Upper lobe of left lung (tissue), 6 donors: ENCODE data around the gene CTNNAL1. TPM values are rescaled to one million over a fixed set of nuclear protein-coding genes. Genes with fewer than 3 reads are reported as not detected.

Source experiments
- ATAC-seq, 2 donors: fragments of 200-7000 bp; cut with Tn5 transposase; one replicate each; pipeline ENCODE4 v1.9.1; 2022; ENCODE audit warnings: mild to moderate bottlenecking in 2 of 2, moderate library complexity in 2 of 2; ENCODE audit not compliant: low FRiP score in 2 of 2
- DNase-seq, 2 donors: peaks; one replicate each; pipeline ENCODE4 v3.0.0-alpha.2; 2019 to 2020
- H3K27ac ChIP-seq, 4 donors: fragments of 200-600 bp; sonication (generic); one replicate each; pipeline ENCODE4 v1.5.1; 2016 to 2019
- H3K27me3 ChIP-seq, 4 donors: fragments of 200-600 bp; sonication (generic); one replicate each; pipeline ENCODE4 v1.5.1; 2017 to 2019
- H3K36me3 ChIP-seq, 4 donors: fragments of 200-600 bp; sonication (generic); one replicate each; pipeline ENCODE4 v1.5.1; 2016 to 2019
- H3K4me1 ChIP-seq, 4 donors: fragments of 200-600 bp; sonication (generic); one replicate each; pipeline ENCODE4 v1.5.1; 2018 to 2019
- H3K4me3 ChIP-seq, 4 donors: fragments of 200-600 bp; sonication (generic); one replicate each; pipeline ENCODE4 v1.5.1; 2017 to 2019; ENCODE audit warnings: mild to moderate bottlenecking in 2 of 4, moderate library complexity in 1 of 4
- H3K9me3 ChIP-seq, 4 donors: fragments of 200-600 bp; sonication (generic); one replicate each; pipeline ENCODE4 v1.5.1; 2018 to 2019
- EP300 ChIP-seq, 4 donors: sonication (generic); formaldehyde crosslinking; IDR thresholded peaks; one replicate each; pipeline ENCODE4 v1.5.1; 2017; ENCODE audit warnings: antibody characterized with exemption in 4 of 4, control low read depth in 2 of 4
- POLR2A ChIP-seq, 4 donors: fragments of 450-650 bp; IDR thresholded peaks; one replicate each; pipeline ENCODE4 v1.5.1; 2016 to 2017; ENCODE audit warnings: antibody characterized with exemption in 4 of 4, mild to moderate bottlenecking in 2 of 4
- POLR2AphosphoS5 ChIP-seq, 2 donors: sonication (generic); formaldehyde crosslinking; IDR thresholded peaks; one replicate each; pipeline ENCODE4 v1.5.1; 2017; ENCODE audit warnings: antibody characterized with exemption in 2 of 2
- WGBS, 2 donors: methylation state at CpG; one replicate each; pipeline ENCODE4 v1.1.5; 2017 to 2018; 5-methylcytosine and 5-hydroxymethylcytosine counted together
- total RNA-seq, 6 donors: library from RNA; depleted of rRNA in 4 of 6; stranded (reverse); fragments of >200 nt in 4 of 6; gene quantifications; one replicate each; pipeline versions ENCODE4 v1.1.0 to v1.2.1, GENCODE V29; 2016 to 2021
- TF ChIP-seq, protein P1 (sequence below), 6 experiments: fragments of 450-650 bp in 4 of 6; fragments of 200-600 bp in 2 of 6; sonication (generic) in 2 of 6; IDR thresholded peaks; one replicate each; pipeline ENCODE4 v1.5.1; 2016 to 2019; ENCODE audit warnings: antibody characterized with exemption in 6 of 6
- donor health status: DM: no; HTN: no; CAD: no; lungs with moderate emphysema.
- donor health status: DM: no; HTN: yes; CAD: no; lungs with severe emphysema.

The CTNNAL1 gene
- total RNA-seq, 6 donors from 2014 or later = 10.5 to 59.6 (median 25.9) TPM

DNA sequence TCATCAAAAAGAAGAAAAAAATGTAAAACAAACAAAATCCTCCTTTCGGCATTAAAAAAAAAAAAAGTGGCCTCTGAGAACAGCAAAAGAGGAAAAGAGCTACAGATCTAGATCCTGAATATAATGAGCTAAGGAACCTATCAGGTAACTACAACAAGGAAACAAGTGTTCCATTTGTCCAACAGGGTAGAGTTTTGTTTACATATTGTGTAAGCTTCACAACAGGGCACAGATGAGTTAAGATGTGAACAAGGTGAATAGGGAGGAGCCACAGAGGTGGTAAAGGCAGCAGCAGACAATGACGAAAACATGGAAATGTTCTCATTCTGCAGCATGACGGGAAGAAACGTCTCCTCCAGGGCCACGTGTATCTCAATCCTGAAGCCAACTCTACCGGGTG, 93.8 kb downstream of the CTNNAL1 start:
- ATAC-seq (no peak), DNase-seq (no peak)
- Histone ChIP-seq H3K27me3 (no peaks in the 10 kb centered on the region), H3K27ac (no peak overlapping the region), H3K4me3 (no peak overlapping the region), H3K36me3 (peaks cover 11 to 93% (median 54%) of the 10 kb centered on the region in 4 donors), H3K9me3 (no peaks in the 10 kb centered on the region), H3K4me1 (no peaks in the 10 kb centered on the region)
- no peak for TF ChIP-seq EP300 (IDR thresholded peaks at IDR 0.05)
- no peak for TF ChIP-seq POLR2AphosphoS5 (IDR thresholded peaks at IDR 0.05)
- TF ChIP-seq POLR2A (IDR thresholded peaks at IDR 0.05) = no peak
- TF ChIP-seq, protein P1, sequence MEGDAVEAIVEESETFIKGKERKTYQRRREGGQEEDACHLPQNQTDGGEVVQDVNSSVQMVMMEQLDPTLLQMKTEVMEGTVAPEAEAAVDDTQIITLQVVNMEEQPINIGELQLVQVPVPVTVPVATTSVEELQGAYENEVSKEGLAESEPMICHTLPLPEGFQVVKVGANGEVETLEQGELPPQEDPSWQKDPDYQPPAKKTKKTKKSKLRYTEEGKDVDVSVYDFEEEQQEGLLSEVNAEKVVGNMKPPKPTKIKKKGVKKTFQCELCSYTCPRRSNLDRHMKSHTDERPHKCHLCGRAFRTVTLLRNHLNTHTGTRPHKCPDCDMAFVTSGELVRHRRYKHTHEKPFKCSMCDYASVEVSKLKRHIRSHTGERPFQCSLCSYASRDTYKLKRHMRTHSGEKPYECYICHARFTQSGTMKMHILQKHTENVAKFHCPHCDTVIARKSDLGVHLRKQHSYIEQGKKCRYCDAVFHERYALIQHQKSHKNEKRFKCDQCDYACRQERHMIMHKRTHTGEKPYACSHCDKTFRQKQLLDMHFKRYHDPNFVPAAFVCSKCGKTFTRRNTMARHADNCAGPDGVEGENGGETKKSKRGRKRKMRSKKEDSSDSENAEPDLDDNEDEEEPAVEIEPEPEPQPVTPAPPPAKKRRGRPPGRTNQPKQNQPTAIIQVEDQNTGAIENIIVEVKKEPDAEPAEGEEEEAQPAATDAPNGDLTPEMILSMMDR (IDR thresholded peaks at IDR 0.05) = no peak
- 91 to 92% methylated on average over 6 of the region's 6 CpGs for WGBS, 2 donors

- H3K27ac ChIP-seq = no peak overlapping the region
- ATAC-seq = no peak
Measured at GRCh38 chr9:108913391-108913790, 99.9 kb downstream of the CTNNAL1 start.

DNA sequence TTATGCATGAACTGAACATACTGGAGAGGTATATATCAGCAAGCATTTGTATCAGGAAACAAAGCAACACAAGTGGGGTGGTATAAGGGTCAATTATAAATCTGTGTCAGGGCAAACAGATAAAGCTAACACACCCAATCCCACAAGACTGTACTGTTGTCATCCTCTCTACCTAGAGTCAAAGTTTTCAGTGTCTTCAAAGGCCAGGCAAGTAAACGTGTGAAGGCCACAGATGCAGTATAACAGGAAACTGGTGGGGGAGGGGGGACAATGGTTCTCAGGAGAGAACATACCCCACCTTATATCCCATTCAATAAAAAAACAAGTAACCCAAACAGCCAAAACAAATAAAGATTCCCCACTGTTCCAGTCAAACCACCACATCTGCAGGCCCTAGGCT, 101.5 kb downstream of the CTNNAL1 start:
- no peak overlapping the region for H3K4me3 ChIP-seq
- TF ChIP-seq POLR2AphosphoS5 (IDR thresholded peaks at IDR 0.05) (no peak), POLR2A (IDR thresholded peaks at IDR 0.05) (no peak), EP300 (IDR thresholded peaks at IDR 0.05) (no peak)
- TF ChIP-seq, protein P1 (IDR thresholded peaks at IDR 0.05) = no peak
- H3K4me1 ChIP-seq = no peaks in the 10 kb centered on the region
- H3K36me3 ChIP-seq = peaks cover 15 to 100% (median 52%) of the 10 kb centered on the region in 4 donors
- H3K27ac ChIP-seq = no peak overlapping the region
- ATAC-seq = no peak
- no peaks in the 10 kb centered on the region for H3K9me3 ChIP-seq
- WGBS, 2 donors = 25 to 47% methylated on average over 1 of the region's 1 CpG
- DNase-seq = no peak
- no peaks in the 10 kb centered on the region for H3K27me3 ChIP-seq

More at GRCh38 chr9:108913391-108913790, 99.9 kb downstream of the CTNNAL1 start:
- no peaks in the 10 kb centered on the region for H3K4me1 ChIP-seq
- no peak overlapping the region for H3K4me3 ChIP-seq
- peaks cover 9 to 100% (median 52%) of the 10 kb centered on the region in 4 donors for H3K36me3 ChIP-seq
- WGBS, 2 donors = 89 to 92% methylated on average over 5 of the region's 5 CpGs
- H3K27me3 ChIP-seq = no peaks in the 10 kb centered on the region
- TF ChIP-seq POLR2AphosphoS5 (IDR thresholded peaks at IDR 0.05) = no peak
- TF ChIP-seq POLR2A (IDR thresholded peaks at IDR 0.05) = no peak
- no peak for TF ChIP-seq EP300 (IDR thresholded peaks at IDR 0.05)
- TF ChIP-seq, protein P1 (IDR thresholded peaks at IDR 0.05) = no peak
- no peaks in the 10 kb centered on the region for H3K9me3 ChIP-seq
- DNase-seq = no peak

- no peak for ATAC-seq
- Histone ChIP-seq H3K36me3 (peaks cover 15 to 100% (median 53%) of the 10 kb centered on the region in 4 donors), H3K27me3 (no peaks in the 10 kb centered on the region), H3K27ac (no peak overlapping the region), H3K9me3 (no peaks in the 10 kb centered on the region), H3K4me1 (no peaks in the 10 kb centered on the region), H3K4me3 (no peak overlapping the region)
- 87 to 95% methylated on average over 2 of the region's 2 CpGs for WGBS, 2 donors
- TF ChIP-seq POLR2A (IDR thresholded peaks at IDR 0.05) (no peak), POLR2AphosphoS5 (IDR thresholded peaks at IDR 0.05) (no peak), EP300 (IDR thresholded peaks at IDR 0.05) (no peak)
- TF ChIP-seq, protein P1 (IDR thresholded peaks at IDR 0.05) = no peak
- DNase-seq = no peak
Measured at GRCh38 chr9:108910914-108911313, 102.4 kb downstream of the CTNNAL1 start.

GRCh38 chr9:108910402-108910801, 102.9 kb downstream of the CTNNAL1 start:
- Histone ChIP-seq H3K9me3 (no peaks in the 10 kb centered on the region), H3K27ac (no peak overlapping the region), H3K4me1 (no peaks in the 10 kb centered on the region), H3K27me3 (no peaks in the 10 kb centered on the region), H3K4me3 (no peak overlapping the region), H3K36me3 (peaks cover 15 to 100% (median 50%) of the 10 kb centered on the region in 4 donors)
- no peak for TF ChIP-seq POLR2AphosphoS5 (IDR thresholded peaks at IDR 0.05)
- TF ChIP-seq POLR2A (IDR thresholded peaks at IDR 0.05) = no peak
- TF ChIP-seq, protein P1 (IDR thresholded peaks at IDR 0.05) = no peak
- TF ChIP-seq EP300 (IDR thresholded peaks at IDR 0.05) = no peak
- no peak for DNase-seq
- no peak for ATAC-seq
